HG03095 (cell line): Measurements from ENCODE around the gene HERPUD2.
"Not testable (repeated sequence)": the region's sequence is repeated elsewhere in the genome, so short reads cannot be mapped to it uniquely, and the experiment has no call there.

Source experiments
- ATAC-seq: cut with Tn5 transposase; IDR thresholded peaks from one replicate; pipeline ENCODE4 v1.9.1; 2021; ENCODE audit warnings: moderate library complexity; ENCODE audit not compliant: unreplicated experiment

Gene HERPUD2

DNA sequence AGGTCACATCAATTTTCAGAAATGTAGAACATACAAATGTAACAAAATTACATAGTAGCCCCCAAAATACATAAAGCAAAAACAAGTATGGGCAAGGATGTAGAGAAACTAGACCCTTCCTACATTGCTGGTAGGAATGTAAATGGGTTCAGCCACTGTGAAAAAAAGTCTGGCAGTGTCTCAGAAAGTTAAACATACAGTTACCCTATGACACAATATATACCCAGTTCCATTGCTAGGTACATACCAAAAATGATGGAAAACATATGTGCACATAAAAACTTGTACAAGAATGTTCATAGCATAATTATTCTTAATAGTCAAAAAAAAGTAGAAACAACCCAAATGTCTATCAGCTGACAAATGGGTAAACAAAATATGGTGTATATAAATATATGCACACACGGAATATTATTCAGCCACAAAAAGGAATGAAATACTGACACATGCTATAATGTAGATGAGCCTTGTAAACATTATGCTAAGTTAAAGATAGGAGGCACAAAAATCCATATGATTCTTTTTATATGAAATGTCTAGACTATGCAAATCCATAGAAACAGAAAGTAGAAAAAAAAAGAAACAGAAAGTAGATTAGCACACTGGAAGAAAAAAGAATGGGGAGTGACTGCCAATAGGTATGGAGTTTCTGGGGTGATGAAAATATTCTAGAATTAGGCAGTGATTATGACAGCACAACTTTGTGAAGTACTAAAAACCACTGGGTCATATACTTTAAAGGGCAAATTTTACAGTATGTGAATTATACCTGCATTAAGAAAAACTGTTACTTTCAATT is 13.5 kb downstream of the HERPUD2 start:
- ATAC-seq, result no peak

- no peak for ATAC-seq
Measured at GRCh38 chr7:35680403-35681013, 14.4 kb downstream of the HERPUD2 start.

DNA sequence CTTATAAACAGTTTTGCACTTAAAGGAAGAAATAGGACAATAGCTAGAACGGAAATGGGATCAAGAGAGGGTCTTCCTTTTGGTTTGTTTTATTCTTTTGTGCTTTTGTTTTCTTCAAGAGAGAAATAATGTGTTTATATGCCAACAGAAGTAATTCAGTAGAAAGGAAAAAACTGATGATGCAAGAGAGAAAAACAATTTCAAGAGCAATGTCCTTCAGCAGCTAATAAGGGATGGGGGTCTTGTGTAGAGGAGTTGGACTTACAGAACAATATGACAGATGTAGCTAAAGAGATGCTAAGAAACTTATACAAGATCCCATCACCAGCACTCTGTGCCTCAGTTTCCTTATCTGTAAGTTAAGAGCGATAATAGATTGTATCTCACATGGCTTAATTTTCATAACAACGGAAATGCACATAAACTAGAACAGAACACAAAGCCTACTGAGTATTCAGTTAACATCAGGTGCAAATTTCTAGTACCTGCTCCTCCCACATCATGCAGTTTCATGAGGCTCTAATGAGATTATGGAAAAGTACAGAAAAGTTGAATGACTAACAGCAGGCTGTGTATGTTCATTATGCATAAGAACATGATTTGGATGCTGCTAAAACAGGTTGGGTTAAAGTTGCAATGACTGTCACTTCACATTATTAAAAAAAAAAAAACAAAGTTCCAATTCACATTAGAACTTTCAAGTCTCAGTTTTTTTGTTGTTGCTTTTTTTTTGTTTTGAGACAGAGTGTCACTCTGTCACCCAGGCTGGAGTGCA is 17.2 kb downstream of the HERPUD2 start:
- ATAC-seq, result no peak

DNA sequence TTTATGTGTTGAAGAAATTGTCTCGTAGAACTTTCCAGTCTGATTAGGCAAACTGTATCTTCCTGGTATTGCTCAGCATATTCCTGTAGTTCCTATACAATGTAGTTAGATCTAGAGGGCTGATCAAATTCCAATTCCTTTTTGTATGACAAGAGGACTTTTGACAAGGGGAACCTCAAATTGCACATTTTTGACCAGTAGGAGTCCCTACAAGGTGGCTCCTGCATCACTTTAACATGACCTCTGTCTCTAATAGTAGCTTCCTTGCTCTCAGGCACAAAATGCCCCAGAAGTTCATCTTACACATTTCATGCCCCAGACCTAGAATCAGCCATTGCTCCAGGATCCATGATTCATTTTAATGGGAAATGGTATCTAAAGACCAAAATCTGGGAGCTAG is 18.7 kb downstream of the HERPUD2 start:
- ATAC-seq, result no peak

- no peak for ATAC-seq
Measured at GRCh38 chr7:35670856-35671569, 23.9 kb downstream of the HERPUD2 start.

GRCh38 chr7:35660411-35660810 is 34.5 kb downstream of the HERPUD2 start:
- ATAC-seq, result not testable (repeated sequence)

DNA sequence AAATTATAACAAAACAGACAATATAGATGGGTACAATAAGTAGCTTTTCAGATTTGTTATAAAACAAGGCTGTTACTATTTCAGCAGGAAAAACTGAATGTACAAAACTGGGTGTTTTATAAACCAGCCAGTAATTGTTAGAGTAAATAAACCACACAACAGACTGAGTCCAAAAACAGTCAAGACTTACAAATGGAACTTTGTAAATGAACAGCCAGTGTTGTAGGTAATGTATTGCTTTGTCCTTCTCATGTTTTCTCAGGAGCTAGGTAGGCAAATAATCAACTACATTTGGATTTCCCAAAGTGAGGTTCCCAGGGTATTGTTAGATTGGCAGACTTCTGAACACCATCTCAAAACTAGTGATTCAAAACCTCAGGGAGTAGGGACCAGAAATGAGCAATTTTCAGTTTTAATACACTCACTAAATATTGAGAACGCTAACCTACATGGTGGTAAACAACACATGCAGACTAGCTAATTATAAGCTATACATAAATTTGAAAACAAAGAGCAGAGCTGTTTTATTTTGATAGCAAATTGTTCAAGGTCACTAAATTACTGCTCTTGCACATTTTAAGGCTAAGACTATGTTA is 36.2 kb downstream of the HERPUD2 start:
- no peak for ATAC-seq

GRCh38 chr7:35657125-35657524 is 37.8 kb downstream of the HERPUD2 start:
- ATAC-seq, result no peak

- ATAC-seq, result not testable (repeated sequence)
Measured at GRCh38 chr7:35654558-35654957, 40.4 kb downstream of the HERPUD2 start.

GRCh38 chr7:35652124-35652523 is 42.8 kb downstream of the HERPUD2 start:
- no peak for ATAC-seq

GRCh38 chr7:35650751-35651150 is 44.2 kb downstream of the HERPUD2 start:
- no peak for ATAC-seq

DNA sequence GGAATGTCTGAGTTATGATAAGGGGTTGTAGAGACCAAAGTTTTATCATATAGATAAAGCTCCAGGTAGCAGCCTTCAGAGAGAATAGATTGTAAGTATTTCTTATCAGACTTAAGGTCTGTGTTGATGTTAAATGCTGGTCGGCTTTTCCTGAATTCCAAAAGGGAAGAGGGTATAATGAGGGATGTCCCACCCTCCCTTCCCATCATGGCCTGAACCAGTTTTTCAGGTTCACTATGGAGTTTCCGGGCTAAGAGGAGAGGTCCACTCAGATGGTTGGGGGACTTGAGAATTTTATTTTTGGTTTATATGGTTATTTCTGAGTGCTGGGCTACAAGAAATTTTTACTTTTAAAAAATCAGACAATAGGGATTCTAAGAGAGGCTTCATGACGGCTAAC is 45.2 kb downstream of the HERPUD2 start:
- ATAC-seq, result no peak

- ATAC-seq, result no peak
Measured at GRCh38 chr7:35648367-35648766, 46.6 kb downstream of the HERPUD2 start.

GRCh38 chr7:35647171-35647574 is 47.8 kb downstream of the HERPUD2 start:
- ATAC-seq, result no peak

- ATAC-seq, result no peak
Measured at GRCh38 chr7:35646289-35647023, 48.5 kb downstream of the HERPUD2 start.

GRCh38 chr7:35645691-35646090 is 49.2 kb downstream of the HERPUD2 start:
- ATAC-seq, result no peak

- no peak for ATAC-seq
Measured at GRCh38 chr7:35630024-35630972, 64.6 kb downstream of the HERPUD2 start.

GRCh38 chr7:35624299-35625186 is 70.4 kb downstream of the HERPUD2 start:
- ATAC-seq, result peak; percentile 64
